GM19468 (cell line): ENCODE data around the gene NDNF.

Experiments
- ATAC-seq: cut with Tn5 transposase; IDR thresholded peaks from one replicate; pipeline ENCODE4 v1.9.1; 2021; ENCODE audit warnings: mild to moderate bottlenecking, moderate library complexity, moderate number of reproducible peaks; ENCODE audit not compliant: unreplicated experiment; ENCODE audit errors: extremely low read depth

NDNF gene

DNA sequence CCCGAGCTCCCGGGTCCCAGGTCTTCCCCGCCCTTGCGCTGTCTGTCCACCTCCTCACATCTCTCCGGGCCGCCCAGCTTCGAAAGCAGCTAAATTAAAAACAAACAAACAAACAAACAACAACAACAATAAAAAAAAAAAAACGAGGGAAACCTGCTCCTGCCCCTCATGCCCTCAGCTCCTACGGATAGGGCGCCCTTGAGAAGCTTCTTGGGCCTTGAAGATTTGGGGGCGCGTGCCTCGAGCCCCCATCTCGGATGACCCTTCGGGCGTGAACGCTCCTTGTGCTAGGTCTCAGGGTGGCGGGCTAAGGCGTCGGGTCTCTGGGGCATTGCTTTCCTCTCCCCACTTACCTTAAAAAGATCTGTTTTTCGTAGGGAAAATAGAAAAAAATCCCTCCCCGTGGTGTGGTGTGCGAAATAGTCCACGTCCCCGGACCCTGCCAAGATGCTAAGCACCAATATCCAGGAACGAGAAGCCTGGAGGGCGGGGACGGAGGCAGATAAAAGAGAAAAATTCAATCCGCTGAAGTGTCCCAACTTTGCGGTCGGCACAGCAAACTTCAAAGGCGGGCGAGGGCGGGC lies 603 bp downstream of the NDNF start:
- no peak for ATAC-seq

DNA sequence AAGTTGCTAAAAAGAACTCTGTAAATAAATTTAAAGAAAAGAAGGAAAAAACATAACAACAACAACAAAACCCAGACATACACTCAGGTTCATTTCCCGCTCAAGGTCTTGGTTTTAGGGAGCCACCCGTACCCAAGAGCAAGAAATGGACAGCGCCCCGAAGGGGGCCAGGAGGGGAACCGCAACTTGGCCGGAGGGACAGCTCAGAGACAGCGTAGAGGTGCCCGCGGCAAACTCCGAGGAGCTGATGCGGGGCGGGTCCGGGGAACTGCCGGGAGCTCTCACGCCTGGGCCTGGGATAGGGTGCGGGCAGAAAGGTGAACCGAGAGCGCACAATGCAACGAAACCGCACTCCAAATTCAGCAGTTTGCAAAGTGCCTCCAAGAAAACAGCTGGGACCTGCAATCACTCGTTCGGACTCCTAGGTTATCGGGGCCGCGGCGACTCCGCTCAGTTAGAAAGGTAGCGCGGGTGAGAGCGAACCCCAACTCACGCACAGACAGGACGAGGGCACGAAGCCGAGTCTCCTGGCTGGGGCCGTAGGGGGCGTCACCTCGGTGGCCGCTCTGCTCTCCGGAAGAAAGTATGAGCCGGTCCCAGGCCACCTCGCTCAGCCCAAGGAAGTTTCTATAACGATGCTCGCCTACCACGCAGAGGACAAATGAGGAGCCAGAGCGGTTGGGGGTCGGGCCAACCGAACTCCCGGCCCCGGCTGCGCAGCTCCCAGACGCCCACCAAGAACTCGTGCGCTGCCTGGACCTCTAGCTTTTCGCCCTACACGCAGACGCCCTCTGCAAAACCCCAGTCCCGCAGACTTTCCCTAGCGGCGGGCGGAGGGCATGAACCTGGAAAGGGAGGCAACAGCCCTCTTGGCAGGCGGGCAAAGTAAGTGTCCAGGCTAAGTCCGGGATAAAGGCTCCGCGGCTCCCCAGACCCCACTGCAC lies 1.4 kb downstream of the NDNF start:
- ATAC-seq: no peak

DNA sequence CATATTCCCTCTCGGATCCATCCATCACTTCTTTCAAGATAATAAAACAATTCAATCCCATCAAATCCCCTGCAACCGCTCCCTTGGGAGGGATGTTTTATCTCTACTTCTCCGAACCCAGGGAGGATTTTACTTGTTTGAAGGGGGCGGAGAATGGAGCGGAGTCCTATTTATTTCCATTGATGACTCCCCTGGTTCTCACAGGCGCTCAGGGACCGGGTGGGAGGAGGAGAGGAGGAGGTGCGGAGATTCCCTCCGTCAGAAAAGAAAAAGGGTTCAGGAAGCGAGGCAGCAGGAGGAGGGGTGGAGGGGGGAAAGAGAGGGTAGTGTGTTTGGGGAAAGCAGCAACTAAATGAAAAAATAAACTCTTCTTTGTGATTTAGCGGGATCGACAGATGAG lies 2.1 kb downstream of the NDNF start:
- no peak for ATAC-seq

DNA sequence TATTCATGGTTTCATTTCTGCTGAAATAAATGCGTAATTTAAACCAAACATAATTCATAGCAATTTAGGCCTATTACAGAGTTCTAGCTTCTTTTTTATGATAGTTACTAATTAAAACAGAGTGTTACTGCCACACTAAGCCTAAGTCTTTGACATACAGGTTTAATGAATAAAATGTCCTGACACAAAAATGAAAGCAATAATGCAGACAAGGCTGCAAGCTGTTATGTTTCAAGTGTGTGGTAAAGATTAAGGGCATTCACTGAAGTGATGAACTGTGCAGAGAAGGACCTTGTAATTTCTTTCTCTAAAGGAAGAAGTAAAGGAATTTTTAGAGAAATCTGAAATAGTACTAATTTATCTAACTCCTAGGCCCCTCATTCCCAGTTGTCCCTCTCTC lies 2.9 kb downstream of the NDNF start:
- no peak for ATAC-seq

DNA sequence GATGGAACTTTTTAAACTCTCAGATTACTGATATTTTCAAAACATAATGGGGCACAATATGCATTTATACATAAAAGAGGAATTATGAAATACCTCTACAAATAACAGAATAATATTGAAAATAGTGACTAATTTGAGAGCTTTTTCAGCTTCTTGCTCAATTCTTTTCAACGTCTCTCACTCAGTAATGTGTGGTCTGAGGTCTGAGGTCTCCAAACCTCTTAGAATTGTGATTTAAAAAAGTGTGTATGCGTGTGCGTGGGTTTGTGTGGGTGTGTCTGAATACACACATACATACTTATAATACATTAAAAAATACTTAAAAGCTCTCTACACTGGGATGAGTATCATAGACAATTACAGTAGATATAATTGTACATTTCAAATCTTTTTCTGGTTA lies 7.9 kb downstream of the NDNF start:
- no peak for ATAC-seq

DNA sequence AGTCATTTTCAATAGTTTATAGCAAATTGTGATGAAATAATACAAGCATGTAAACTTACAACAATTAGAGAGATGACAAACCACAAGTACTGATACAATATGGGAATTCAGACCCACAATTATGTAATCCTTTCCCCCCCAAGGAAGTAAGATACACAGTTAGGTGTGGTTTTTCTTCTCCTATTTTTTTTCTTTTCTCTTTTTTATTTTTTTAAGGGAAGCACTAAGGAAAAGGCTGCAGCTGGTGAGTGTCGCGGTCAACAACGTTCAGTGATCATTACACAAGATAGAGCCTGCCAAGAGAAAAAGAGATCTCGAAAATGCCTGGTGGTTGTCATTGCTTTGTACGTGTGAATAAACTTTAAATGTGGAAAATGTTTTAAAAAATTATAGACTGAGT lies 9.8 kb downstream of the NDNF start:
- ATAC-seq: no peak

DNA sequence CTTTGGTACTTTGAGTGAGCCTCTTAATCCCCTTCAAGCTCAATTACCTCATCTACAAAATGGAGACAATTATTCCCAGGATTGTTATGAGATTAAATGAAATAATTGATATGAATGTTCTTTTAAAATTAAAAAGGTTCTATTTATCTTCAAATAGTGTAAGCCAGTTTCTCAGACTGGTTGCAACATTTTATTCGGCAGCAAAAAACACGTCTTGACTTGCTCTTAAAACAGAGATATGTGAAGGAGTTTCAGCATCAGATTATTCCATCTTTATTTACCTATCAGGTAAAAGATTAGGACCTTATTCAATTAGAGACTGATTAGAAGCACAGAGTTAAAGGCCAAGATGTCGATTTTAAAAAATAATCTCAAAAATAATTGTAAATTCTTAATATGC lies 10.5 kb downstream of the NDNF start:
- ATAC-seq: no peak

DNA sequence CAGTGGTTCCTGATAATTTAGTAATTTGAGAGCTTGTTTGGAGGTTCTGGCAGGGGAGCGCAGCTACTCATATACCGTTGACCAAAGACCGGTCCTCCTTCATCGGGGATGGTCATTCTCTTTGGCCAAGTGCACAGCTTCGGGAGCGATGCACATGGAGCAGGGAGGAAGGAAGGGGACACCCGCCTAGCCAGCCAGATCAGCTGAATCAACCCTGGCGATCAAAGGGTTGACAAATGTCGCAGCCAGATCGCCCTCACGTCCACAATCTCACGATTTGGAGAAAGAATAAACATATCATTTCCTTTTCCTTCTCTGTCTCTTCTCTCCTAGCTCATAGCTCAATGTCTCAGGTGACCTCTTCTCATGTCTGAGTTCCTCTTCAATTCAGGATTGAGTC lies 11.1 kb downstream of the NDNF start:
- ATAC-seq: no peak

DNA sequence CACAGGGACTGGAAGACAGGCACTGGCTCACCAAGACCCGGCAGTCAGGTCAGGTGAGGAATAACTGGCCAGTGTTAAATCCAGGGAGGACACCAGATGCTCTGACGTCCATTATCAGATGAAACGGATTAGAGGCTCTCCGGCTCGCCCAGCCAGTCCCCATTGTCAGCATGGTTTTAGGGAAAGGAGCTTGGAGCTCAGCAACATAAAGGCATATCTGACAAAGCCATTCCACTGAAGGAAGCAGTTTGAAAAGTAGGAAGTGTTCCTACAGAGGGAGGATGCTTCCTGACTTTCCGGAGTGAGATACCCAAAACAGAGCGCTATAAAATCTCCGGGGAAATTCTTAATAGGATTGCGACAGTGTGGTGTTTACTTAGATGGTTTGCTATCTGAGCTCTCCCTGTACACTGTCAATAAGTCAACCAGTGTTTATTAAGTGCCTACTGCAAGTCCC lies 14.8 kb downstream of the NDNF start:
- ATAC-seq: no peak

DNA sequence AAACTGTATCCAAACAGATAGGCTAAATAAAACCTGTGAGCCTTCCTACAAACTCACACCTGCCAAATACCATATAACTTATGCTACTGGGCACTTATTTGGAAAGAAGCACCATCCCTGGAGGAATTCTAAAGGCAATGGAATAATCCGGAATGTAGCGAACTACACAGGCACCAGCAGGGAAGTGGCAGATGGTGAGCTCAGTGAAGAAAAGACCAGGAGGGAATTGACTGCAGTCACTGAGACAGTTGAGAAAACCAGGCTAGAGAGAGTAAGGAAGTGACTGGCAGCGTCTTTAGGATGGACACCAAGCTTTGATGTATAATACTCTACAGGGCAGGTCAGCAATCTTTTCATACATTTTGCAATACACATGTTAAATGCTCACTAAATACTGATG lies 16.3 kb downstream of the NDNF start:
- ATAC-seq: no peak

DNA sequence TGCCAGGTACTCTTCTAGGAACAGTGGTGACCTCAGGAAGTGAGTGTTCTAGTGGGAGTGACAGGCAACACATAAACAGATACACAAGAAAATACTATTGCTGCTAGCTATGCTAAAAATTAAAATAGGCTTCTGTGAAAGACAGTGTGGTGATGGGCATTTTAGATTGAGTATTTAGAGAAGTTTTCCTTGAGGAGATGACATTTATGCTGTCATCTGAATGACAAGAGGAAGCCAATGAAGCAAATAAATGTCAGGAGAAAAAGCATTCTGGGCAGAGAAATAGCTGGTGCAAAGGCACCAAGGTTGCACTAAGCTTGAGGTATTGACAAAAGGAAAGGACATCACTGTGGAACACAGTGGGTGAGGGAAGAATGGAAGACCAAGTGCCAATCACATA lies 18.0 kb downstream of the NDNF start:
- ATAC-seq: no peak

DNA sequence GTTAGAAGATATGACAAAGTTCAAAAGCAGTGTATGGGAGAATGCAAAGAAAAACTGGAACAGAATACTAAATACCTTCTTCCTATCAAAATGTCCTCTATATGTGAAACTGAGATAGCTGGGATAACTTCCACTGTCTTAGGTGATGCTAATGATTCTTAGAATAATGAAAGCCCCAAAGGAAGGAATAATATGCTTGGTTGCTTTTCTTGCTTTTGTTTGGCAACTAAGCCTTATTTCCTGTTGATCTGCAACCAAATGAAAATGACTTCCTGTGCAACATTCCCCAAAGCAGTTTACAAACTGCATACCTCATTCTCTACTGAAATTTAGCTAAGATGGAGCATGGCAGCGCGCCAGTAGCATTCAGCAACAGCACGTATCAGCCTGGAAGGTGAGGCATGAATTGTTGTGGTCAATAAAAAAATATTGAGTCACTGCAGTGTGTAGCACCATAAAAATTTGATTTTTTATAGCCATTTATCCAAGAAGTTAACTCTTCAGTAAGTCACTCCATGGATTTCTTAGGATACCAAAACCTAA lies 18.7 kb downstream of the NDNF start:
- no peak for ATAC-seq

DNA sequence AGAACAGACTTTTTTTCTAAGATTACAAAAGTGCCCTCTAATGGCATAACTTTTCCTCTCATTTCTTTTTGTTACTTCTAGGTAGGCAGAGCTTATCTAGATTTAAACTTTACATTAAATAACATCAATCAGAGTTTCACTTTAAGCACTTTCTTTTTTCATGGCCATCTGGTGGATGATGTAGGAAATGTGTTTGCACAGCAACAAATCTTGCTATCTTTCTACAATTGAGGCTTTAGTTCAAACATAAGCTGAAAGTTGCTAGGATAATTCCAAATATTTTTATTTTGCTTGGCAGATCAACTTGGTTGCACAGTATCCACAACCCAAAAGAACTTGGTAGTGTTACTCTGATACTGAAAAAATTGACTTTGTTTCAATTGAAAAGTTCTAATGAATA lies 22.0 kb downstream of the NDNF start:
- no peak for ATAC-seq

DNA sequence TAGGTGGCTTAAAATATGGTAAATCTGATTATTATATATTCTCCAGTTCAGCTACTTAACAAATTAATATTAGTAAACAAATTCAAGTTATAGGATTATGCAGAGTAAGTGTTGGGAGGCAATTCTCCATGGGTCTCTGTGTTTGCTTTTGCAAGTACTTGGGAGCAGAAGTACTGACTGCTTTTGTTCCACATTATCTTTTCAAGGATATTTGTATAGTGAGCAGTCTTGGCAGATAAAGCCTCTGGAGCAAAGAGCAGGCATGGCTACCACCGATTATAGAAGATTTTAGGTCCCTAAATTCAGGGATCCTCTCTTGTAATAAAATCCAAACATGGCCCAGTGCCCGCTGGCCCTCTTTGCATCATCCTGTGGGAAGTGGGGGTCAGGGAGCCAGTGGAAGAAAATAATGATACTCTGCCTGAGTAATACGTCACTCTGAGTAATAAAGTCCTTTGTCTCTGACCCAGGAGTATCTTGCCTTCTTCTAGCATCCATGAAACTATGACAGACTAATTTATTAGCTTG lies 23.2 kb downstream of the NDNF start:
- no peak for ATAC-seq

DNA sequence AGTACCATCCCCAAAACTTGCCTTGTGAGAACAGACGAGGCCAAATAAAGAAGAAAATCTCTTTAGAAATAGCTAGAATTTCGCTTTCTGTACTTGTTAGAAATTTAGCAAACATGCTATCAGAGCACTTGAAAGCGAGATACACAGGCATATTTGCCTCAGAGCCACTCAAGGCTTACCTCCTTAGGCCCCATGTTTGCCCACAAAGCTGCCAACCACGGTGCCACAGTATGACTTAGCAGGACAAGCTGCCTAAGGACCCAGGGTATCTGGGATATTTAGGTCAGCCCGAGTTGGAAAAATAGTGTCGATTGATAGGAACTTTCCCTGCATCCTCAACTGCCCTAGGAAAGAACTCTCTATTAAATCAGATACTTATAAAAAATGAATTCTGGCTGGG lies 24.2 kb downstream of the NDNF start:
- no peak for ATAC-seq

DNA sequence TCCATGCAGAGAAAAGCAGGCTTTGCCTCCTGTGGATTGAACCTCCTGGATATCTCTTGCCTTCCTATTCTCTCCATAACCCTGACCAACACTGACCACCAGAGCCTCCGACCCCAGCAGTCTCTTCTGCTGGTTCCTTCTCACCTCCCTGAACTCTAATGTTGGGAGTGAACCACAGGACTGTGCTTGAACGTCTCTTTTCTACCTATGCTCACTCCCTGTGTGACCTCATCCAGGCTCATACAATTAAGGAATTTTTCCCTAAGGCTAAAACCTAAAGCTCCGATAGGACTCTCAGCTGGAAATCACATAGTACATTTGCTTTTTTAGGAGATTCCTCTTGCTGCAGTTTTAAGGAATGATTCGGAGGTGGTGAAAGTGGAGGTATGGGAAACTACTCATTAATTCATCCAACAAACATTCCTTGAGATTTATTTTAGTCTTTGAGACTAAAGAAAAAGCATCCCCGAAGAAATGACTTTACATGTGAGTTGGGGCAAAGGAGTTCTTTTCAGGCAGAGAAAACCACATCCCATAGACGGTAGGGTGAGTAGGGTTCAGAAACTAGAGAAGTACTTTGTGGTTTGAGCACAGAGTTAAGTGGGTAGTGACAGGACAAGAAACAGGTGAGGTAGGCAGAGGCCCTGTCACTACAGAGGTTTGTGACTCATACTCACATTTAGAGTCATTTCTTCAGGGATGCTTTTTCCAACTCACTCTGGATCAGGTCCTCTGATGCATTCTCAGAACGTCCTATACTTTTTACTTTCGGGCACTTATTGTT lies 30.8 kb downstream of the NDNF start:
- ATAC-seq: peak; percentile 93

DNA sequence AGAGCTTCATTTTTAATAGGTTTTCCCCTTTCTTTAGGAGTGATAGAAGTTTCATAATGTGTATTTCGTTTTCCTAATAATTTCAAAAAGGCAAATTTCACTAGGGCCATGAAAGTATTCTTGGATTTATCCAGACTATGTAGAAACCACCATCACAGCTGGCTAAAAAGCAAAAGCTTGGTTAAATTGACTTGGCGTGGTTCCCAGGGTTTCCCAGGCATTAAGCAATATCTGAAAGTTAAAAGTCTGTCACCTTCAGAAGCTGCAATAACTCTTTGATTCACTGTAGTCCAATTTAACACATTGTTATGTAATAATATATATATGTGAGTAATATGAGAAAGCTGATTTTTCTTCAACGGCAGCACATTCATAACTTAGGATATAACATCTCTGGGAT lies 38.3 kb downstream of the NDNF start:
- ATAC-seq: no peak

DNA sequence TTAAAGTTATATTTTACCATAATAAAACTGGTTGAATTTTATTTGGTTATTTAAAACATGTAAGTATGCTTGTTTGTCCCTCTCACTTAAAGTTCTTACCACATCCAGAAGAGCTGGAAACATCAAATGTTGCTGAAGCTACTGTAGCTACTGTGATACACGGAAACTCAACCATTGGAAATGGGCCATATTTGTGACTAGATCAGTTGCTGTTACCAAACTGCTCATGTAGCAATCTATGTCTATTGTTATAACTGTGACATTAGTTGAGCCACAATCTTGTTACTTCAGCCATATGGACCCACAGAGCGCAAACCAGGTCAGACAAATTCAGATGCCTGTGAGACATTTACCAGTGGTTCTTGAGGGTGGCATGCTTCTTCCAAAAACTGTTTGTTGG lies 41.6 kb downstream of the NDNF start:
- no peak for ATAC-seq

DNA sequence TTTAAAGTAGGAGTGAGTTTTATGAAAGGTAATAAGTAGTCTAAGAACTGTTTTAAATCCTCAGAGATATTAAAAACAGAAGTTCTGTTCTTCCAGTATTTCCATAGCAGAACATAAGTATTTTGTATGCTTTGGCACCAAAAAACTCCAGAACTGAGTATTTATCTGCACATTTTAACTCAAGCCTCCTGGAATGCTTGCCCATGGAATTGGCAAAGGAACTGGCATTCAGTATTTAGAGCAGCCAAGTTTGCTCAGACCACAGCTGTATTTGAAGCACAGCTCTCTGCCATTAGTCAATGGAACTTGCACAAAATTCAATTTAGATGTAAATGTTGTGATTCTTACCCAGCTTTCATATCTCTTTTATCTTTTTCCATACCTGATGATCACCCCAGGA lies 42.2 kb downstream of the NDNF start:
- no peak for ATAC-seq

DNA sequence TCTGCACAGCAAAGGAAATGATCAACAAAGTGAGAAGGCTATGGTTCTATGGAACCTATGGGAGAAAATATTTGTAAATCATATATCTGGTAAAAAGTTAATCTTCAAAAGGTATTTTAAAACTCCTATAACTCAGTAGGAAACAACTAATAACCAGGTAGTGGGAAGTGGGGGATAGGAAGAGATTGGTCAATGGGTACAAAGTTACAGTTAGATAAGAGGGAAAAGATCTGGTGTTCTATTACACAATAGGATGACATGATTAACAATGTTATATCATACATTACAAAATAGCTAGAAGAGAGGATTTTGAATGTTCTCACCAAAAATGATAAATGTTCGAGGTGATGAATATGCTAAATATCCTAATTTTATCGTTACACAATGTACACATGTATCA lies 46.3 kb downstream of the NDNF start:
- no peak for ATAC-seq

DNA sequence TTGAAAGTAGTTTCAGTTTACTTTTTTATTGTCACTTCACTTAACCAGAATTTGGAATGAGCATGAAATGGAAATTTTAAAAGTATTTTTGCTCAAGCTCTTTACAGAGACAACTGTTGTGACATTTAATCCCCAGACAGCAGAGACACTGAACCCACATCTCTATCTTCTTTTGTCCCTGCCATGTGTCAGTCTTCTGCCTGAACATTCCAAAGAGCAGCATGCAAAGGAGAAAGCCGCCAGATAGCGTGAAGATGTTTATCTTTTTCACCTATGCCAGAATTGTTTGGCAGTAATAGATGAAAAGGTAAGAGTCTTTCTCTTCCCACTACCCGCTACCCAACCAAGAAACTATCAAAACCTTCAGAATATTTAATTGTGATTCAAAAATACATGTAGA lies 46.8 kb downstream of the NDNF start:
- ATAC-seq: no peak
